SK-N-SH treated with all-trans-retinoic acid at 6 μM for 48 hours (cell line): Measurements from ENCODE around the gene PREB.

ENCODE experiments used
- GLIS3 ChIP-seq: fragments of 250-450 bp; sonication (Bioruptor Pico); IDR thresholded peaks from 2 replicates; pipeline ENCODE4 v1.5.0; 2020; ENCODE audit warnings: mild to moderate bottlenecking, moderate library complexity
- PATZ1 ChIP-seq: fragments of 250-450 bp; sonication (Bioruptor Pico); IDR thresholded peaks from 2 replicates; pipeline ENCODE4 v1.8.0; 2020; ENCODE audit warnings: mild to moderate bottlenecking, moderate library complexity, borderline replicate concordance
- ZNF565 ChIP-seq: fragments of 450-650 bp; formaldehyde crosslinking; conservative IDR thresholded peaks from 2 replicates; pipeline ENCODE4 v1.5.0; 2020; ENCODE audit warnings: low read depth, mild to moderate bottlenecking, moderate library complexity

- TF ChIP-seq ZNF565 (no peak), PATZ1 (CRISPR knock-in tag) (no peak), GLIS3 (no peak)
Measured at GRCh38 chr2:27128668-27129571, 5.5 kb downstream of the PREB start.
